NCI-H2107 treated with DMSO at 0.1 percent for 48 hours (cell line): ENCODE results near the gene DCLRE1A.
A peak's percentile ranks its signal among the peaks of the same experiment; 100 is the strongest.
"Not testable (repeated sequence)": the region's sequence is repeated elsewhere in the genome, so short reads cannot be mapped to it uniquely, and the experiment has no call there.

Experiments
- DNase-seq: peaks from one replicate; lab custom pipeline; 2025; ENCODE audit not compliant: unreplicated experiment; lab: John Stamatoyannopoulos, UW

DCLRE1A gene

GRCh38 chr10:113858541-113858940 is 4.7 kb upstream of the DCLRE1A start:
- no peak for DNase-seq

- DNase-seq: no peak
Measured at GRCh38 chr10:113857210-113857609, 3.3 kb upstream of the DCLRE1A start.

- no peak for DNase-seq
Measured at GRCh38 chr10:113856563-113856962, 2.7 kb upstream of the DCLRE1A start.

GRCh38 chr10:113854761-113855588 is 1.1 kb upstream of the DCLRE1A start:
- no peak for DNase-seq

GRCh38 chr10:113853578-113854012 is 287 bp downstream of the DCLRE1A start:
- DNase-seq: no peak

- DNase-seq: no peak
Measured at GRCh38 chr10:113849946-113850345, 3.9 kb downstream of the DCLRE1A start.

- DNase-seq: no peak
Measured at GRCh38 chr10:113849140-113849803, 4.6 kb downstream of the DCLRE1A start.

- no peak for DNase-seq
Measured at GRCh38 chr10:113846036-113846435, 7.8 kb downstream of the DCLRE1A start.

GRCh38 chr10:113843972-113844485 is 9.9 kb downstream of the DCLRE1A start:
- DNase-seq: peak; percentile 33

- DNase-seq: peak; percentile 34
Measured at GRCh38 chr10:113842171-113842570, 11.7 kb downstream of the DCLRE1A start.

GRCh38 chr10:113828567-113828966 is 25.3 kb downstream of the DCLRE1A start:
- not testable (repeated sequence) for DNase-seq

- DNase-seq: no peak
Measured at GRCh38 chr10:113825791-113826190, 28.1 kb downstream of the DCLRE1A start.

GRCh38 chr10:113823389-113823788 is 30.5 kb downstream of the DCLRE1A start:
- no peak for DNase-seq

- DNase-seq: no peak
Measured at GRCh38 chr10:113822174-113822573, 31.7 kb downstream of the DCLRE1A start.

- DNase-seq: not testable (repeated sequence)
Measured at GRCh38 chr10:113821306-113821705, 32.6 kb downstream of the DCLRE1A start.

GRCh38 chr10:113820507-113820906 is 33.4 kb downstream of the DCLRE1A start:
- no peak for DNase-seq

- no peak for DNase-seq
Measured at GRCh38 chr10:113819989-113820388, 33.9 kb downstream of the DCLRE1A start.

GRCh38 chr10:113814700-113815099 is 39.2 kb downstream of the DCLRE1A start:
- not testable (repeated sequence) for DNase-seq

- no peak for DNase-seq
Measured at GRCh38 chr10:113808168-113808567, 45.7 kb downstream of the DCLRE1A start.

GRCh38 chr10:113806503-113806902 is 47.4 kb downstream of the DCLRE1A start:
- DNase-seq: no peak

- DNase-seq: no peak
Measured at GRCh38 chr10:113802997-113803396, 50.9 kb downstream of the DCLRE1A start.

- DNase-seq: no peak
Measured at GRCh38 chr10:113801569-113801968, 52.3 kb downstream of the DCLRE1A start.
